Vagina (tissue), 2 donors: ENCODE measurements around the gene ABLIM1.

ENCODE experiments used
- CTCF ChIP-seq, 3 experiments: fragments of 450-650 bp in 2 of 3; fragments of 200-600 bp in 1 of 3; sonication (generic) in 1 of 3; IDR thresholded peaks; one replicate each; pipeline ENCODE4 v1.5.1; 2017 to 2019; ENCODE audit warnings: antibody characterized with exemption in 3 of 3, mild to moderate bottlenecking in 2 of 3, moderate library complexity in 2 of 3
- POLR2A ChIP-seq, 2 donors: fragments of 450-650 bp; IDR thresholded peaks; one replicate each; pipeline ENCODE4 v1.6.1; 2017; ENCODE audit warnings: antibody characterized with exemption in 2 of 2, mild to moderate bottlenecking in 2 of 2, moderate library complexity in 2 of 2
- POLR2AphosphoS5 ChIP-seq, 2 donors: sonication (generic); formaldehyde crosslinking; IDR thresholded peaks; one replicate each; pipeline ENCODE4 v1.9.0; 2017; ENCODE audit warnings: antibody characterized with exemption in 2 of 2, mild to moderate bottlenecking in 2 of 2, low read depth in 1 of 2; ENCODE audit not compliant: insufficient read depth in 1 of 2

GRCh38 chr10:114678820-114679219 lies 20.7 kb upstream of the ABLIM1 start:
- TF ChIP-seq CTCF (IDR thresholded peaks at IDR 0.05): no peak
- no peak for TF ChIP-seq POLR2A (IDR thresholded peaks at IDR 0.05)
- TF ChIP-seq POLR2AphosphoS5 (IDR thresholded peaks at IDR 0.05; ENCODE audit: insufficient read depth in 1 of 2, low read depth in 1 of 2): no peak
